HepG2 (cell line): ENCODE data around the gene SORD. TPM values are rescaled to one million over a fixed set of nuclear protein-coding genes. Genes with fewer than 3 reads are reported as not detected.
"Not testable (repeated sequence)": the region's sequence is repeated elsewhere in the genome, so short reads cannot be mapped to it uniquely, and the experiment has no call there.

ENCODE experiments used
- ATAC-seq: fragments of 200-7000 bp; cut with Tn5 transposase; 3 replicates; pipeline ENCODE4 v1.9.1; 2020; ENCODE audit warnings: mild to moderate bottlenecking, moderate library complexity
- BruUV-seq: library from RNA; stranded (reverse); fragments of 400-500 nt; replicated peaks from 2 replicates; lab custom pipeline; 2021; lab: Mats Ljungman, UMichigan
- CTCF ChIA-PET: fragments of 300-600 bp; formaldehyde crosslinking; extraction: SDS; loops from one replicate; lab custom pipeline; 2021; ENCODE audit warnings: low total read pairs, inconsistent platforms, low intra/inter-chr PET ratio; lab: Yijun Ruan, JAX
- POLR2A ChIA-PET: fragments of 350-600 bp; sonication (Branson Sonifier 250); formaldehyde crosslinking; loops from one replicate; lab custom pipeline; 2020; ENCODE audit warnings: antibody characterized with exemption, inconsistent platforms; lab: Yijun Ruan, JAX
- DNase-seq: peaks from one replicate; pipeline ENCODE4 v3.0.0-alpha.2; 2015; ENCODE audit warnings: low spot score
- FAIRE-seq: peaks from 3 replicates; lab custom pipeline; 2011; peaks lifted over from hg19 to GRCh38; lab: Jason Lieb, UNC
- H2AFZ ChIP-seq: one replicate; pipeline ENCODE4 v1.6.1; 2011; ENCODE audit warnings: low read length, inconsistent platforms
- H3K27ac ChIP-seq: fragments of 300-600 bp; 3 replicates; pipeline ENCODE4 v1.8.0; 2011; ENCODE audit warnings: mixed run types, mild to moderate bottlenecking, mixed read lengths, low read length, inconsistent platforms; ENCODE audit not compliant: insufficient read depth; ENCODE audit errors: extremely low read length
- H3K27me3 ChIP-seq, 2 experiments: fragments of 200-600 bp in 1 of 2; 2 replicates in 1 of 2; 3 replicates in 1 of 2; pipeline versions ENCODE4 v1.6.0 to v1.8.0; 2011; ENCODE audit warnings: low read length in 2 of 2, mild to moderate bottlenecking in 2 of 2, moderate library complexity in 2 of 2, inconsistent platforms in 1 of 2; ENCODE audit not compliant: insufficient read depth in 2 of 2, control insufficient read depth in 1 of 2
- H3K36me3 ChIP-seq, 2 experiments: fragments of 200-600 bp in 1 of 2; replicated peaks in 1 of 2; 2 replicates in 1 of 2; 3 replicates in 1 of 2; pipeline versions ENCODE4 v1.5.1 to v1.8.0; 2011; ENCODE audit warnings: low read length in 2 of 2, inconsistent platforms in 1 of 2; ENCODE audit not compliant: insufficient read depth in 2 of 2, control insufficient read depth in 1 of 2
- H3K4me1 ChIP-seq: 2 replicates; pipeline ENCODE4 v1.5.1; 2012; ENCODE audit warnings: low read length, inconsistent platforms; ENCODE audit not compliant: insufficient read depth
- H3K4me2 ChIP-seq: 2 replicates; pipeline ENCODE4 v1.6.0; 2011; ENCODE audit warnings: low read depth, low read length, inconsistent platforms
- H3K4me3 ChIP-seq, 3 experiments: fragments of 200-600 bp in 1 of 3; sonication (generic), shearing (Covaris generic) in 1 of 3; replicated peaks in 1 of 3; 2 replicates each; pipeline ENCODE4 v1.5.1; 2011 to 2016; ENCODE audit warnings: low read length in 3 of 3, inconsistent platforms in 2 of 3, low read depth in 2 of 3, mild to moderate bottlenecking in 2 of 3, control low read depth in 1 of 3, mixed read lengths in 1 of 3; ENCODE audit not compliant: insufficient read depth in 1 of 3
- H3K79me2 ChIP-seq: one replicate; pipeline ENCODE4 v1.6.1; 2011; ENCODE audit warnings: low read length, inconsistent platforms; ENCODE audit not compliant: insufficient read depth
- H3K9ac ChIP-seq: 2 replicates; pipeline ENCODE4 v1.6.0; 2011; ENCODE audit warnings: mild to moderate bottlenecking, low read depth, low read length, inconsistent platforms; ENCODE audit not compliant: insufficient read depth
- H3K9me3 ChIP-seq: 2 replicates; pipeline ENCODE4 v1.5.1; 2012; ENCODE audit warnings: mild to moderate bottlenecking, low read length
- H4K20me1 ChIP-seq: 2 replicates; pipeline ENCODE4 v1.6.0; 2011; ENCODE audit warnings: inconsistent platforms, mild to moderate bottlenecking, low read length, moderate library complexity; ENCODE audit not compliant: insufficient read depth
- ETV6 ChIP-seq: sonication (generic); formaldehyde crosslinking; conservative IDR thresholded peaks from 2 replicates; pipeline ENCODE4 v1.4.0; 2020; ENCODE audit warnings: missing genetic modification reagents
- HNRNPL ChIP-seq: fragments of 200-400 bp; formaldehyde crosslinking; IDR thresholded peaks from 2 replicates; pipeline ENCODE4 v1.6.1; 2017; ENCODE audit warnings: mild to moderate bottlenecking, low read depth, low read length
- HOXA7 ChIP-seq: sonication (generic); formaldehyde crosslinking; IDR thresholded peaks from 2 replicates; pipeline ENCODE4 v1.8.1; 2022; ENCODE audit warnings: mild to moderate bottlenecking, missing genetic modification reagents, moderate library complexity
- MEIS1 ChIP-seq: sonication (generic); formaldehyde crosslinking; IDR thresholded peaks from 2 replicates; pipeline ENCODE4 v1.9.0; 2021; ENCODE audit warnings: mild to moderate bottlenecking, missing genetic modification reagents, moderate library complexity, borderline replicate concordance
- SIX4 ChIP-seq: sonication (generic); formaldehyde crosslinking; IDR thresholded peaks from 2 replicates; pipeline ENCODE4 v1.4.0; 2020; ENCODE audit warnings: missing genetic modification reagents
- THAP11 ChIP-seq: IDR thresholded peaks from 2 replicates; pipeline ENCODE4 v1.6.1; 2016; ENCODE audit warnings: missing biosample characterization, missing genetic modification reagents
- ZNF333 ChIP-seq: sonication (generic); formaldehyde crosslinking; IDR thresholded peaks from 2 replicates; pipeline ENCODE4 v1.4.0; 2020; ENCODE audit warnings: mild to moderate bottlenecking, missing genetic modification reagents, borderline replicate concordance
- ZNF431 ChIP-seq: sonication (generic); formaldehyde crosslinking; IDR thresholded peaks from 2 replicates; pipeline ENCODE4 v1.9.0; 2022; ENCODE audit warnings: missing genetic modification reagents, low read depth, mild to moderate bottlenecking, borderline replicate concordance
- ZNF468 ChIP-seq: sonication (generic); formaldehyde crosslinking; IDR thresholded peaks from 2 replicates; pipeline ENCODE4 v1.8.0; 2022; ENCODE audit warnings: mild to moderate bottlenecking, moderate library complexity, missing genetic modification reagents
- WGBS: methylation state at CpG from one replicate; pipeline ENCODE4 v1.1.6; 2017; ENCODE audit warnings: low lambda C conversion rate; 5-methylcytosine and 5-hydroxymethylcytosine counted together
- in situ Hi-C: cut with HindIII; loops from 2 replicates; pipeline ENCODE4 v1.10.0; 2017; ENCODE audit warnings: low pct_unique_long_range_greater_than_20kb; ENCODE audit not compliant: extremely low pct_ligation_motif_present
- intact Hi-C: fragments of 100-400 bp; cut with micrococcal nuclease; formaldehyde crosslinking; loops from one replicate; pipeline ENCODE4 v1.10.0; 2022; ENCODE audit not compliant: unreplicated experiment
- polyA plus RNA-seq, 8 experiments: library from polyadenylated mRNA; depleted of rRNA in 3 of 8; stranded (reverse) in 7 of 8; unstranded in 1 of 8; fragments of >200 nt; fragmentation: Illumina TruSeq in 4 of 8; extraction: Trizol in 4 of 8; gene quantifications; 2 replicates each; pipeline versions ENCODE4 v1.2.1 to v1.2.3, GENCODE V29; 2011 to 2016; ENCODE audit warnings: low read depth in 4 of 8, missing spikeins in 1 of 8, mixed read lengths in 1 of 8; ENCODE audit not compliant: insufficient read depth in 1 of 8
- total RNA-seq, 5 experiments: library from RNA; depleted of rRNA; stranded (reverse); fragments of >200 nt; fragmentation: Illumina TruSeq; extraction: Trizol; gene quantifications; 2 replicates each; pipeline ENCODE4 v1.2.3, GENCODE V29; 2016; ENCODE audit warnings: low read depth in 1 of 5

SORD gene
- total and polyA plus RNA-seq, 2 of the 13 experiments (the other 11 are each of a cell fraction or from before 2014, with no cell fraction given): 59.1 to 95.3 TPM

DNA sequence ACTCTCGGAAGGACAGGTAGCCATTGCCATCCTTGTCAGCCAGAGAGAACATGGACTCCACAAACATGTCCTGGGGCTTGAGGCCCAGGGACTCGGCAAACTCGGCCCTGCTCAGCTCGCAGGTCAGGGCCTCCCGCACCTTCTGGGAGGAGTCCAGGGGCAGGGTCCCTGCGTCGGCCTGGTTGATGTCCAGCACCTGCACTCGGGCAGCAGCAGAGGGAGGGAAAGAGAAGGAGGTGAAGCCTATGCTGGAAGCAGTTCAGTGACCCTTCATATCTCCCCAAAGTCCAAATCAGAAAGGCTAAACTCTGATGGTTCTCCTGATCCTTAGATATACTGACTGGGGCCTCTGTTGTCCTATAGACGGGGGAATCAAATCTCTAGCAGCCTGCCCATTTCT is 81.2 kb downstream of the SORD start:
- FAIRE-seq, H3K9me3 ChIP-seq, H3K79me2 ChIP-seq, BruUV-seq, H3K4me2 ChIP-seq, H3K27ac ChIP-seq, in situ Hi-C loops, POLR2A ChIA-PET, DNase-seq, H4K20me1 ChIP-seq, H3K9ac ChIP-seq, H3K4me3 ChIP-seq, H3K4me1 ChIP-seq, intact Hi-C loops, H2AFZ ChIP-seq, H3K36me3 ChIP-seq, CTCF ChIA-PET: not testable (repeated sequence)
- WGBS: 16% methylated on average over 5 of the region's 9 CpGs
- H3K27me3 ChIP-seq: peaks cover 6 to 41% of the 10 kb centered on the region in 2 experiments
- ATAC-seq: peak; percentile 30; the same call in 1 of the 3 replicates

GRCh38 chr15:45105586-45105985 is 82.6 kb downstream of the SORD start:
- FAIRE-seq (no peak), ATAC-seq (no peak), DNase-seq (no peak)
- Histone ChIP-seq H2AFZ (no peak overlapping the region), H3K9ac (no peak overlapping the region), H3K36me3 (no peaks in the 10 kb centered on the region), H3K27ac (no peak overlapping the region), H4K20me1 (no peaks in the 10 kb centered on the region), H3K27me3 (peaks cover 6 to 39% of the 10 kb centered on the region in 2 experiments; a peak in 4 of 5 replicates), H3K4me1 (no peaks in the 10 kb centered on the region), H3K4me2 (no peak overlapping the region), H3K9me3 (no peaks in the 10 kb centered on the region), H3K4me3 (no peak overlapping the region), H3K79me2 (no peaks in the 10 kb centered on the region)
- BruUV-seq: no TSS peak
- in situ Hi-C loops: no loop called here
- ChIA-PET POLR2A (no interaction called here), CTCF (no interaction called here)
- intact Hi-C loops: no loop called here
- TF ChIP-seq ZNF468 (CRISPR knock-in tag) (no peak), THAP11 (CRISPR knock-in tag) (no peak), HOXA7 (CRISPR knock-in tag) (no peak), ZNF431 (CRISPR knock-in tag) (no peak), SIX4 (CRISPR knock-in tag) (no peak), ETV6 (CRISPR knock-in tag) (no peak), MEIS1 (CRISPR knock-in tag) (no peak), HNRNPL (no peak), ZNF333 (CRISPR knock-in tag) (no peak)
- no CpG with 5 or more reads among the region's 11 CpGs for WGBS
